HFFc6 (cell line): Measurements from ENCODE around the gene DLX4. TPM values are rescaled to one million over a fixed set of nuclear protein-coding genes. Genes with fewer than 3 reads are reported as not detected.

Source experiments
- DNase-seq: peaks from one replicate; pipeline ENCODE4 v3.0.0-alpha.2; 2018
- H3K27ac Mint-ChIP-seq: 2 replicates; pipeline ENCODE4 v1.8.0; 2020; ENCODE audit warnings: mild to moderate bottlenecking, mixed read lengths
- H3K27me3 Mint-ChIP-seq: 2 replicates; pipeline ENCODE4 v1.8.0; 2021; ENCODE audit warnings: mild to moderate bottlenecking, moderate library complexity, mixed read lengths; ENCODE audit not compliant: insufficient read depth
- H3K36me3 Mint-ChIP-seq: 2 replicates; pipeline ENCODE4 v1.8.0; 2021; ENCODE audit warnings: low read depth, mixed read lengths
- H3K4me1 Mint-ChIP-seq: 2 replicates; pipeline ENCODE4 v1.8.0; 2020; ENCODE audit warnings: low read depth, mixed read lengths
- H3K4me3 Mint-ChIP-seq: 2 replicates; pipeline ENCODE4 v1.8.0; 2020; ENCODE audit warnings: mild to moderate bottlenecking, moderate library complexity, mixed read lengths
- H3K9me3 Mint-ChIP-seq: 2 replicates; pipeline ENCODE4 v1.8.0; 2020; ENCODE audit warnings: mild to moderate bottlenecking, mixed read lengths
- total RNA-seq, 6 experiments: library from RNA; stranded (reverse); fragmentation: NEBNext Ultra II Directional; extraction: Animal tissue kit (Norgen Biotek cat#: 25700); gene quantifications; 2 replicates in 1 of 6; 3 replicates in 5 of 6; pipeline ENCODE4 v1.2.3, GENCODE V29; 2021
- TF ChIP-seq, protein P1 (sequence below): fragments of 200-600 bp; sonication (generic); IDR thresholded peaks from 2 replicates; pipeline ENCODE4 v1.5.0; 2021; ENCODE audit warnings: antibody characterized with exemption, mild to moderate bottlenecking

DLX4 gene
- total RNA-seq, 6 experiments from 2014 or later, result not detected

DNA sequence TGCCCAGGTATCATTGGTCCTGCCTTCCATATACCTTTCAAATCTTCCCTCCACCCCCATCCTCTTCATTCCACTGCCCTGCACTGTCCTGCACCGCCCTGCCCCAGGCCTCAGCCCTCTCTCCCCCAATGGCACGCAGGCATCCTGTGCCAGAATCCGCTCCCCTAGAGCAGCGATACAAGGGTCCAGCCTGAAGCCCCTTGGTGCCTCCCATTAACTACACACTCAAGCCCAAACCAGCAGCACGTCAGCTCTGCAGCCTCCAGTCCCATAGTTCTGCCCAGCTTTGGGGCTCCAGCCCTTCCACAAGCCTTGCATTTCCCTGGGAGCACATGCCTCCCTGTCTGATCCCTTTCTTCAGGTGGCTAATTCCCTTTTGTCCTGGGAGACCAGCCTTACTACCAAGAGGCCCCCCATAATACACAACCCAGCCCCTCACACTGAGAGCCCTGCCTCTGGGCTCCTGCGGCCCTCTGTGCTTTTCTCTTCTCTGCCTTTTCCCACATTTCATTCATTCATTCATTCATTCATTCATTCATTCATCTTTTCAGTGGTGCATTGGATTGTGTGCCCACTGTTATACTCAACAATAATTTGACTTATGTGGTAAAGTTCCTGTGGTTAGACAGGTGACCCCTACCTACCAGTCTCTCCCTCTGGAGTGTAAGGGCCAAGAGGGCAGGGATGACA, 52.8 kb downstream of the DLX4 start:
- H3K4me3 Mint-ChIP-seq, result no peak overlapping the region
- H3K4me1 Mint-ChIP-seq, result peaks cover 36% of the 10 kb centered on the region
- no peak overlapping the region for H3K27ac Mint-ChIP-seq
- no peaks in the 10 kb centered on the region for H3K36me3 Mint-ChIP-seq
- H3K9me3 Mint-ChIP-seq, result no peaks in the 10 kb centered on the region
- DNase-seq, result no peak
- peaks cover 8% of the 10 kb centered on the region for H3K27me3 Mint-ChIP-seq
- TF ChIP-seq, protein P1, sequence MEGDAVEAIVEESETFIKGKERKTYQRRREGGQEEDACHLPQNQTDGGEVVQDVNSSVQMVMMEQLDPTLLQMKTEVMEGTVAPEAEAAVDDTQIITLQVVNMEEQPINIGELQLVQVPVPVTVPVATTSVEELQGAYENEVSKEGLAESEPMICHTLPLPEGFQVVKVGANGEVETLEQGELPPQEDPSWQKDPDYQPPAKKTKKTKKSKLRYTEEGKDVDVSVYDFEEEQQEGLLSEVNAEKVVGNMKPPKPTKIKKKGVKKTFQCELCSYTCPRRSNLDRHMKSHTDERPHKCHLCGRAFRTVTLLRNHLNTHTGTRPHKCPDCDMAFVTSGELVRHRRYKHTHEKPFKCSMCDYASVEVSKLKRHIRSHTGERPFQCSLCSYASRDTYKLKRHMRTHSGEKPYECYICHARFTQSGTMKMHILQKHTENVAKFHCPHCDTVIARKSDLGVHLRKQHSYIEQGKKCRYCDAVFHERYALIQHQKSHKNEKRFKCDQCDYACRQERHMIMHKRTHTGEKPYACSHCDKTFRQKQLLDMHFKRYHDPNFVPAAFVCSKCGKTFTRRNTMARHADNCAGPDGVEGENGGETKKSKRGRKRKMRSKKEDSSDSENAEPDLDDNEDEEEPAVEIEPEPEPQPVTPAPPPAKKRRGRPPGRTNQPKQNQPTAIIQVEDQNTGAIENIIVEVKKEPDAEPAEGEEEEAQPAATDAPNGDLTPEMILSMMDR, result no peak

DNA sequence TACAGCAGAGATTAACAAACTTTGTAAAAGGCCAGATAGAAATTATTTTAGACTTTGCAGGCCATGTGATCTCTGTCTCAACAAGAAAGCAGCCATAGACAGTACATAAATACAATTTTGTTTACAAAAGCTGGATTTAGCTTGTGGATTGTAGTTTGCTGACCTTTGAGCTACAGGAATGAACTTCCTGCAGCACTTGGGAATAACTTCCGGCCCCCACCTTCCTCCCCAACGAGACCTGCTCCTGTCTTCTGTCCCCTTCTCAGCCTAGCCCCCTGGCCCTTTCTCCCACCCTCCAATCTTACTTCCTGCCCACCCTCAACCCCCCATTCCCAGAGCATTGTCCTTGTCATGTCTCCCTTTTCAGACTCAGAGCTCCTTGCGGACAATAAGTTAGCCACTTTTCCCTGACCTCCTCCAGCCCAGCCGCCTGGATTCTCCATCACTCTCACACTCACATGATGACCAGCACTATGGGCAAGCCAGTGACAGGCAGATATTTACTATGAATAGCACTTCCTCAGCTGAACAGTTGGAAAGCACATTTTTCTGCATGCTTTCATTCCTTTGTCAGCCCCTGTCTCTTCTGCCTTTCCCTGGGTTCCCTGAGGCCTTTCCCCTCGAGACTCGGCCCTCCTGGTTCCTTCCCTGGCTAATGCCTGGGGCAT, 53.6 kb downstream of the DLX4 start:
- Mint-ChIP-seq H3K27me3 (peaks cover 7% of the 10 kb centered on the region), H3K27ac (peak overlapping the region; percentile 12; the same call in 1 of the 2 replicates), H3K4me1 (peaks cover 44% of the 10 kb centered on the region), H3K4me3 (no peak overlapping the region), H3K36me3 (no peaks in the 10 kb centered on the region), H3K9me3 (no peaks in the 10 kb centered on the region)
- DNase-seq, result peak; percentile 42
- TF ChIP-seq, protein P1, result no peak

DNA sequence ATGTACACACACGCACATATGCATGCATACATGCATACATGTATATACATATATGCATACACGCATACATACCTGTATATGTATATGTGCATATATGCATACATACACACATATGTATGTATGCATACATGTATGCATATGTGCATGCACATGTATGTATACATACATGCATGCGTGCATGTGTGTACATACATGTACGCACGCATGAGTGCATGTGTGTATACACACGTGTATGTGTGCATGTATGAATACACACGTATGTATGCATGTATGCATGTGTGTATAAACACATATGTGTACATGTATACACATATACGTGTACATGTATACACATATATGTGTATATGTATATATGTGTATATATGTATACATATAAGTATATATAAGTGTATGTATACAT, 54.5 kb downstream of the DLX4 start:
- Mint-ChIP-seq H3K9me3 (no peaks in the 10 kb centered on the region), H3K27ac (no peak overlapping the region), H3K27me3 (peaks cover 4% of the 10 kb centered on the region), H3K4me3 (no peak overlapping the region), H3K4me1 (peaks cover 53% of the 10 kb centered on the region), H3K36me3 (no peaks in the 10 kb centered on the region)
- TF ChIP-seq, protein P1, result no peak
- DNase-seq, result no peak

Other genes with a start within 250 kb of the DLX4 start
- gene FAM117A, start 205.1 kb upstream of the DLX4 start, total RNA-seq, result 1 to 10 TPM in 1 of 6 experiments, under 1 TPM in 5; 0.23 to 1.1 (median 0.57) TPM
- 10 to 100 TPM; 35.3 to 45.5 (median 36.5) TPM for gene KAT7, start 180.5 kb upstream of the DLX4 start, total RNA-seq
- not detected for gene TAC4, start 121.1 kb upstream of the DLX4 start, total RNA-seq
- gene DLX3, start 26.0 kb downstream of the DLX4 start, total RNA-seq, result not detected
- 100 to 1,000 TPM; 272 to 319 (median 288) TPM for gene ITGA3, start 86.9 kb downstream of the DLX4 start, total RNA-seq
- 10 to 100 TPM; 26.6 to 35.6 (median 29.6) TPM for gene PDK2, start 126.2 kb downstream of the DLX4 start, total RNA-seq
- 10 to 100 TPM in 4 of 6 experiments, 1 to 10 TPM in 2; 4.3 to 14.1 (median 11.4) TPM for gene SAMD14, start 161.0 kb downstream of the DLX4 start, total RNA-seq
- gene PPP1R9B, start 181.5 kb downstream of the DLX4 start, total RNA-seq, result 10 to 100 TPM; 66.4 to 78.5 (median 68.7) TPM
- under 1 TPM; 0.28 to 0.91 (median 0.76) TPM for gene SGCA, start 196.8 kb downstream of the DLX4 start, total RNA-seq
- gene COL1A1, start 232.4 kb downstream of the DLX4 start, total RNA-seq, result 1,000 to 10,000 TPM; 4,948 to 7,804 (median 5,240) TPM